ENCODE results near the gene PRSS35.
"Not testable (repeated sequence)": the region's sequence is repeated elsewhere in the genome, so short reads cannot be mapped to it uniquely, and the experiment has no call there.

PRSS35 gene, protein sequence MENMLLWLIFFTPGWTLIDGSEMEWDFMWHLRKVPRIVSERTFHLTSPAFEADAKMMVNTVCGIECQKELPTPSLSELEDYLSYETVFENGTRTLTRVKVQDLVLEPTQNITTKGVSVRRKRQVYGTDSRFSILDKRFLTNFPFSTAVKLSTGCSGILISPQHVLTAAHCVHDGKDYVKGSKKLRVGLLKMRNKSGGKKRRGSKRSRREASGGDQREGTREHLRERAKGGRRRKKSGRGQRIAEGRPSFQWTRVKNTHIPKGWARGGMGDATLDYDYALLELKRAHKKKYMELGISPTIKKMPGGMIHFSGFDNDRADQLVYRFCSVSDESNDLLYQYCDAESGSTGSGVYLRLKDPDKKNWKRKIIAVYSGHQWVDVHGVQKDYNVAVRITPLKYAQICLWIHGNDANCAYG

DNA sequence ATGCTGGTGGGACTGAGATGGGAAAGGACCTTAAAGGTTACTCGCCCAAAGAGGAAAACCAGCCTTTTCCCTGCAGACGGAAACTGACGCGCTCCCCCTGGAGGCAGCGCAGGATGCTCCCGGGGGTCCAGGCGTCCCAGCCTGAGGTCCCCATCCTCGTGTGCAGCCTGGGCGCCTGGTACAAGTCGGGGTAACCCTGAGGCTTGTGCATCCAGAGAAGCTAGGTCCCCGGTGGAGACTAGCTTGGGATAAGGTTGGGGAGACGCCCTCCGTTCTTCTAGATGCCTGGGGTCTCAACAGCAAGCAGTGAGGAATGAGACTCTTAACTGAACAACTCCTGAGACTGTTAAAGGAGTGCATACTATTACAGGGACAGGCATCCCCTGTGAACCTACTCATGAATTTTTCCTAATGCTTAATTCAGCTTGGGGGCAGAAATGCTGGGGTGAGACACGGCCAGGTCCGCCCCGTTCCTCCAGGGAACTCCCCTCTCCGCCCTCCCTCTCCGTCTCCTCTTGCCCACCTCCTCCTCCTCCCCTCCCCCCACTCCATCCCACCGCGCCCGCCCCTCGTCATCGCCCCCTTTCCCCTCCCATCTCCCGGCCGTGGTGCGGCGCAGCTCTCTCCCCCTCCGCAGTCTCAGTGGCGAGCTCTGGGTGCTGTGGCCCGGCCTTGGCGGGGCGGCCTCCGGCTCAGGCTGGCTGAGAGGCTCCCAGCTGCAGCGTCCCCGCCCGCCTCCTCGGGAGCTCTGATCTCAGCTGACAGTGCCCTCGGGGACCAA lies at the start of gene PRSS35:
TSS of gene PRSS35 (plus strand) at position 634 of the 781 bp plus-strand sequence. CDS start 10,908 bp downstream, outside the sequence.
- no peak for DNase-seq

DNA sequence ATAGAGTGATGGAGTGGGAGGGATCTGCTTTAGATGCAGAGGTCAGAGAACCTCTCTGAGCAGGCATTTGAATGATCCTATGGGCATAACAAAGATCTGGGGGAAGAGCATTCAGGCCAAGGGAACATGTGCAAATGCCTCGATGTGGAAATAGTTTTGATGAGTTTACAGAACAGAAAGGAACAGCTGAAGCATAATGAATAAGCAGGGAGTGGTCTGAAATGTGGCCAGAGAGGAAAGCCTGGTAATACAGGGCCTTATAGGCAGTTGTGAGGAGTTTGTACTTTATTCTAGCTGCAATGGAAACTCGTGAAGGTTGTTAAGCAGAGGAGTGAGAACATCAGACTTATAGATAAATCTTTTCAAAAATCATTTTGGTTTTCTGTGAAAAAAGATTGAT lies 48.4 kb upstream of the PRSS35 start:
- DNase-seq: no peak

- no peak for DNase-seq
Measured at GRCh38 chr6:83464381-83465140, 47.8 kb upstream of the PRSS35 start.

DNA sequence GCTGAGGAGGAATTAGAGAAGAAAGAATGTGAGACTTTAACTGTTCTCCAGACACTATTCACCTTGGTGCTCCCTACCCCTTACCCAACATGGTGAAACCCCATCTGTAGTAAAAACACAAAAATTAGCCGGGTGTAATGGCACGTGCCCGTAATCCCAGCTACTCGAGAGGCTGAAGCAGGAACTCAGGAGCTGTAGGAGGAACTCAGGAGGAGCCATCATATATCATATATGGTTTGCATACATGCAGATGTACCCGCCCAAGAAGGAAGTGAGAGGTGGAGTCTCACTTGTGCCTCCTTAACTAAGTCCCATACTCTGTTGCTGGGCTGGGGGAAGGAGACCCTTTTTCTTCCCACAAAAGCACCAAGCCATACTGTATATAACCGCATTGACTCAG lies 46.0 kb upstream of the PRSS35 start:
- no peak for DNase-seq

DNA sequence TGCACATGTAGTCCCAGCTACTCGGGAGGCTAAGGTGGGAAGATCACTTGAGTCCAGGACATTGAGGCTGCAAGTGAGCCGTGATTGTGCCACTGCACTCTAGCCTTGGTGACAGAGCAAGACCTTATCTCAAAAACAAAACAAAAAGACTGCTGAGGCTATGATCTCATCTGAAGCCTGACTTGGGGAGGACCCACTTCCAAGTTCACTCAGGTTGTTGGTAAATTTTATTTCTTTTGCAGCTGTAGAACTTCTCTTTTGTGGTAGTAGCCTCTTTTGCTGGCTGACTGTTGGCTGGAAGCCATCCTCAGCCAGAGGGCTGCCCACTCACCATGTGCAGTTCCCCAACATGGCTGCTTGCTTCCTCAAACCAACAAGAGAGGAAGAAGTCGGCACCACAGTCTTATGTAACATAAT lies 44.7 kb upstream of the PRSS35 start:
- no peak for DNase-seq

- DNase-seq: no peak
Measured at GRCh38 chr6:83470001-83470400, 42.3 kb upstream of the PRSS35 start.

DNA sequence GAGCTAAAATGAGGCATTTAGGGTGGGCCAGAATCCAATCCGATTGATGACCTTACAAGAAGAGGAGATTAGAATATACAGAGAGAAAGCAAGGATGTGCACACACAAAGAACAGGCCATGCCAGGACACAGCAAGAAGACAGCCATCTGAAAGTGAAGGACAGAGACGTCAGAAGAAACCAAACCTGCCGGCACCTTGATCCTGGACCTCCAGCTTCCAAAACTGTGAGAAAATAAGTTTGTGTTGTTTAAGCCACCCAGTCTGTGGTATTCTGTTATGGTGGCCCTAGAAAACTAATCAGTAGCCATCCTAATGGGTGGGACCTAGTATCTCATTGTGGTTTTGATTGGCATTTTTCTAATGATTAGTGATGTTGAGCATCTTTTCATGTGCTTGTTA lies 41.7 kb upstream of the PRSS35 start:
- DNase-seq: no peak

- DNase-seq: no peak
Measured at GRCh38 chr6:83472767-83473166, 39.6 kb upstream of the PRSS35 start.

- no peak for DNase-seq
Measured at GRCh38 chr6:83474309-83474708, 38.0 kb upstream of the PRSS35 start.

- DNase-seq: no peak
Measured at GRCh38 chr6:83476971-83477370, 35.4 kb upstream of the PRSS35 start.

GRCh38 chr6:83479389-83479788 lies 32.9 kb upstream of the PRSS35 start:
- no peak for DNase-seq

DNA sequence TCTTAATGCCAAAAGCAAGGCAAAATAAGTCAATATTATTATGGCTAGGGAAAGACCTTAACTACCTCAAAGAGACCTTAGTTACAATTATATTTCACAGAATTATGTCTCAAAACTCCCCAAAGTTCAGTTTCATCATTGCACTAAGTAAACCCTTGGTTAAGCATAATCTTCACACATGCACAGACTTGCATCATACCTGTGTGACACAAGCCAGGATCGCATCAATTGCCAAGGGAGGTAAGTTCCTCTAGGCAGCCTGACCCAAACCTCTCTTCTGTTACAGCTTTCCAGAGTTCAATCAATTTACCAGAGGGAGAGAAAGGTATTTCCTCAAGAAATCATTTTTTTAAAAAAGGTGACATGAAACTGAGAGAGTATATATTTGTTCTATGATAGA lies 31.9 kb upstream of the PRSS35 start:
- no peak for DNase-seq

DNA sequence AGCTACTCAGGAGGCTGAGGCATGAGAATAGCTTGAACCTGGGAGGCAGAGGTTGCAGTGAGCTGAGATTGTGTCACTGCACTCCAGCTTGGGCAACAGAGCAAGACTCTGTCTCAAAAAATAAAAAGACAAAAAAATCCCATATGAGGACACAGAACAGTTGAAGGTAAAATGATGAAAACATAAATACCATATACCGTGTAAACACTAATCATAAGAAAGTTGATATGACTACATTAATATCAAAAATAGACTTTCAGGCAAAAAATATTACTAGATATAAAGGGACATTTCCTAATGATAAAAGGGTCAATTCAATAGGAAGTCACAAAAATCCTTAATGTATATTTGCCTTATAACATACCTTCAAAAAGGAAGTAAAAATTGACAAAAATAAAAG lies 30.4 kb upstream of the PRSS35 start:
- DNase-seq: not testable (repeated sequence)

DNA sequence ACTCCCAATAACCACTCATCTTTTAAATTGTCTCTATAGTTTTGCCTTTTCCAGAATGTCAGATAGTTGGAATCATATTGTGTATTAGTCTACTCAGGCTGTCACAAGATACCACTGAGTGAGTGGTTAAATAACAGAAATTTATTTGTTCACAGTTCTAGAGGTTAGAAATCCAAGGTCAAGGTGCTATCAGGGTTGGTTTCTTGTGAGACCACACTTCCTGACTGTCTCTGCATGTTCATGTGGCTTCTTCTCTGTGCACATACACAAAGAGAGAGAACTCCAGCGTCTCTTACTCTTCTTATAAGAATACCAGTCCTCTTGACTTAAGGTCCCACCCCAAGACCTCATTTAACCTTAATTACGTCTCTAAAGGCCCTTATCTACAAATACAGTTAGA lies 23.9 kb upstream of the PRSS35 start:
- no peak for DNase-seq

DNA sequence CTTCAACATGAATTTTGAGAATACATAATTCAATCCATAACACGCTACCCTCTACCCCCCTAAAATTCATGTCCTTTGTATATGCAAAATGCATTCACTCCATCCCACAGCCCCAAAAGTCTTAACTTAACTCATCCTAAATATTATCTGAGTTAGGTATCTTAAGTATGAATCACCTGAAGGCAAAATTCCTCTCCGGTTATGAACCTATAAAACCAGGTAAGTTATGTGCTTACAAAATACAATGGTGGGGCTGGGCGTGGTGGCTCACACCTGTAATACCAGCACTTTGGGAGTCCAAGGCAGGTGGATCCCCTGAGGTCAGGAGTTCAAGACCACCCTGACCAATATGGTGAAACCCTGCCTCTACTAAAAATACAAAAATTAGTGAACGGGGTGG lies 23.5 kb upstream of the PRSS35 start:
- no peak for DNase-seq

GRCh38 chr6:83490217-83490807 lies 22.0 kb upstream of the PRSS35 start:
- DNase-seq: no peak

DNA sequence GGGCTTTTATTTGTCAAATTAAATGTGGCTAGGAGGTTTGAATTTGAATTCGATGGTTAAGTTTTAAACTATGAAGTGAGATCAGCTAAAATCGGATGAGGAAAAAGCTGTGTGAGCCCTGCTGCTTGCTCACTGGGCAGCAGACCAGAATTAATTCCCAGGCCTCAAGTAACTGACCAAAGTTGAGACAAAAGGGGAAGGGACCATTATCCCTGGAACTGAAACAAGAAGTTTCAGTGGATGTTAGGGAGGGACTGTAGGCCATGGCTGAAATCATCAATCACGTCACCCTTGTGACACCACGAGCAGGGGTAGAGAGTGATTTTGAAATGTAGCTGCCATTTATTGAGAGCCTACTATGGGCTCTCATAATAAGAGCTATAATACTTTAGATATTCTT lies 7.0 kb upstream of the PRSS35 start:
- no peak for DNase-seq

DNA sequence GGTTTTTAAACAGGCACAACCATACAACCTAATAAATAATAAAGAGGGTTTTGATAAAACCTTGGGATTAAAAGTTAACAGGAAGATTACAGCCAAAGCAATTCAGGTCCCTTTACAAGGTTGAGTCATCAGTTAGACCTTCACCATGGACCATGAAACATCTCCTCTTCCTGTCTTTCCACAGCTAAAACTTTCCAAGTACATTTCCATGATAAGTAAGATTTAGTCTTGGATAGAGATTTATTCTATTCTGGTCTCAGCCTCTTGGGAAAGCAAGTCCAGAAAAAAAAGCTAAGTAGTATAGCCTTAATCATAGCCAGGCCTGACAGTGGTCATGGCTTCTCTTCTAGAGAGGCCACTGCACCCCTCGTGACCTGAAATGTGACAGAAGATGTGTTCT lies 2.9 kb upstream of the PRSS35 start:
- DNase-seq: no peak

DNA sequence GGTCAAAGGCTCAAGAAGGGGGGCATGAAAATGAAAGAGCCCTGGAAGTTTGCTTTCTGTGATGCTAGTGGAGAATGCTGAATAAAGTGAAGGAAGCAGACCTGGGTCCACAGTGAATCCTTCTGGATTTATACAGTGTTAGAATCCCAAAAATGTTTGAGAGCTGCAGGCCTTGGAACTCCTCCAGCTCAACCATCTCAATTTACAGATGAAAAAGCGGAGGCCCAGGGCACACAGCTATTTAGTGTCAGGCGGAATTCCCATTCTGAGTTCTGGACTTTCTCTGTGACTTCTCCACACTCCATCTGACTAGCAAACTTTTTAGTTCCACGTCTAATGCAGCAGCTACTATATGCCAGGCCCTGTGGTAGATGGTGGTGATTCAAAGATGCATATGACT lies 1.5 kb upstream of the PRSS35 start:
- no peak for DNase-seq

- DNase-seq: no peak
Measured at GRCh38 chr6:83511266-83511665, 1.1 kb upstream of the PRSS35 start.

GRCh38 chr6:83514466-83514865 lies 2.1 kb downstream of the PRSS35 start:
- DNase-seq: no peak

DNA sequence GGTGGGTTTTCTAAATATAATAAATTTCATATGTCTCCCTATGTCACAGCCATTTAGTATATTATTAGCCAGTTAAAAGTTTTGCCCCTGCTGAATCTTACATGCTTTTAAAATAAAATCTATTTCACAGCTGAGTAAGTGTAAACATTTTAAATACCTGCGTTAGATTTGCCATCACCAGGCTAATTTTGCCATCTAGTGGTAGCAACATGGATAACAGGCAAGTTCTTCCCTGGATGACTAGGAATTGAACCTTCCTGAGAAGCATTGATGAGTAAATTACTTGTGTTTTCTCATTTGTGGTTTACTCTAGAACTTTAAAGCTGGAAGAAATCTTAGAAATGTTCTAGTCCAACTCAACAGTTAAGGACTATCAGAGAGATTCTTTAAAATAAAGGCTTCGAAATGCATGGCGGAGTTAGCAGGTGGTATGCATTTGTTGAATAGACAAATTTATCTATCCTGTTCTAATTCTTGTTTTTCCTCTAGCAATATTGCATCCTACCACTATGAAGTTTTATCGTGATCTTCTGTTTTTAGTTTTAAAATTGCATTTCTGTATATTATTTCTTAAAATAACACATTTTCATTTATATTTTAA lies 2.6 kb downstream of the PRSS35 start:
- no peak for DNase-seq

- no peak for DNase-seq
Measured at GRCh38 chr6:83517500-83517899, 5.2 kb downstream of the PRSS35 start.
